ENCODE data around the gene SAP130. TPM values are rescaled to one million over a fixed set of nuclear protein-coding genes. Genes with fewer than 3 reads are reported as not detected.

SAP130 gene
- total RNA-seq, 1 experiment from 2014 or later: 45.6 TPM

GRCh38 chr2:127906206-127906926, 121.5 kb downstream of the SAP130 start:
- Mint-ChIP-seq H3K4me1 (peaks cover 11 to 13% of the 10 kb centered on the region in 2 experiments), H3K36me3 (ENCODE audit: insufficient read depth in 1 of 3, low read depth in 3 of 3) (no peaks in the 10 kb centered on the region), H3K27ac (no peak overlapping the region; a peak in 1 of 7 replicates), H3K9me3 (no peaks in the 10 kb centered on the region; a peak in 1 of 5 replicates), H3K27me3 (ENCODE audit: low read depth) (peaks cover 18% of the 10 kb centered on the region), H3K4me3 (no peak overlapping the region; a peak in 1 of 5 replicates)
- Histone ChIP-seq H3K9ac (ENCODE audit: extremely low read depth, insufficient read length, low read length) (no peak overlapping the region), H3K79me2 (ENCODE audit: insufficient read depth, low read length) (no peaks in the 10 kb centered on the region), H2BK12ac (ENCODE audit: insufficient read length, low read depth, low read length) (no peak overlapping the region), H4K20me1 (ENCODE audit: control insufficient read depth, insufficient read depth, insufficient read length) (no peaks in the 10 kb centered on the region), H3K23me2 (ENCODE audit: insufficient read length, low read depth, low read length, poor library complexity, severe bottlenecking) (no peaks in the 10 kb centered on the region), H2AFZ (ENCODE audit: low read length) (peak overlapping the region; percentile 60), H2BK120ac (ENCODE audit: low read depth, low read length, poor library complexity, severe bottlenecking) (no peak overlapping the region), H3K79me1 (ENCODE audit: insufficient read depth, low read depth, low read length, poor library complexity, severe bottlenecking) (no peaks in the 10 kb centered on the region), H3K18ac (ENCODE audit: insufficient read length, low read depth, low read length) (no peak overlapping the region), H3K27me3 (ENCODE audit: insufficient read depth, low read length) (no peaks in the 10 kb centered on the region), H2AK5ac (ENCODE audit: insufficient read length, low read length) (no peak overlapping the region), H2BK15ac (ENCODE audit: low read depth, low read length) (no peak overlapping the region), H4K8ac (replicated peaks; ENCODE audit: insufficient read length, low read depth, low read length) (no peak overlapping the region), H3K4me1 (ENCODE audit: insufficient read depth, low read length) (no peaks in the 10 kb centered on the region), H4K5ac (ENCODE audit: insufficient read length, low read depth, low read length) (no peak overlapping the region), H3K14ac (ENCODE audit: insufficient read depth, low read length) (no peak overlapping the region), H3K9me3 (ENCODE audit: control insufficient read depth, low read depth, low read length) (no peaks in the 10 kb centered on the region), H3T11ph (ENCODE audit: low read length) (no peak overlapping the region), H2BK5ac (ENCODE audit: insufficient read length, low read length) (no peak overlapping the region), H4K91ac (ENCODE audit: insufficient read length, low read depth, low read length) (no peak overlapping the region), H3K27ac (ENCODE audit: insufficient read length, low read depth, low read length) (no peak overlapping the region), H3K56ac (ENCODE audit: insufficient read length, low read depth, low read length) (no peak overlapping the region), H2BK20ac (ENCODE audit: low read depth, low read length, poor library complexity, severe bottlenecking) (no peak overlapping the region), H3K4ac (ENCODE audit: low read depth, low read length) (no peak overlapping the region), H3K4me2 (ENCODE audit: insufficient read depth, insufficient read length, low read length) (no peak overlapping the region), H3K23ac (ENCODE audit: insufficient read length, low read depth, low read length) (no peak overlapping the region)
- no CpG with 5 or more reads among the region's 21 CpGs for WGBS (ENCODE audit: extremely low coverage, insufficient read length, low lambda C conversion rate)
- DNase-seq: peak; percentile 59
- no peak for TF ChIP-seq CTCF (conservative IDR thresholded peaks at IDR 0.05)

Data from H9 (cell line).